ENCODE measurements around the gene C20orf202.
"Not testable (repeated sequence)": the region's sequence is repeated elsewhere in the genome, so short reads cannot be mapped to it uniquely, and the experiment has no call there.

The C20orf202 gene

DNA sequence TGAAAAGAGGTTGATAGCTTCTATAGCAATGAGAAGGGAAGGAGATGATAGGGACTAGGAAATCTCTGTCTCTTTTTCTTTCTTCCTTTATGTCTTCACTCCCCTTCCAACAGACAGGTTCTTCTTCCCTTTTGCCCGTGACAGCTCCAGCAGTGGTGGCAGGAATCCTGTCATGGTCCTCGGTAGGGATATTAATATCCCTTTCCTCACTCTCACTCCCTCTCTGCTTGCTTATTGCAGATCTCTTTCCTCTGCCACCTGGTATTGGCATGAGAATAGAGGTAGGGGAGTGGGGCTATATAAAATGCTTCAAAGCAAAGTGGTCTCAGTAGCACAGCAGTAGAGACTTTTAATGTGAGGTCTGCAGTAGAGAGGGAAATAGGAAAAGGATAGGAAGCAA lies 42.3 kb downstream of the C20orf202 start:
- TF ChIP-seq, protein P1, sequence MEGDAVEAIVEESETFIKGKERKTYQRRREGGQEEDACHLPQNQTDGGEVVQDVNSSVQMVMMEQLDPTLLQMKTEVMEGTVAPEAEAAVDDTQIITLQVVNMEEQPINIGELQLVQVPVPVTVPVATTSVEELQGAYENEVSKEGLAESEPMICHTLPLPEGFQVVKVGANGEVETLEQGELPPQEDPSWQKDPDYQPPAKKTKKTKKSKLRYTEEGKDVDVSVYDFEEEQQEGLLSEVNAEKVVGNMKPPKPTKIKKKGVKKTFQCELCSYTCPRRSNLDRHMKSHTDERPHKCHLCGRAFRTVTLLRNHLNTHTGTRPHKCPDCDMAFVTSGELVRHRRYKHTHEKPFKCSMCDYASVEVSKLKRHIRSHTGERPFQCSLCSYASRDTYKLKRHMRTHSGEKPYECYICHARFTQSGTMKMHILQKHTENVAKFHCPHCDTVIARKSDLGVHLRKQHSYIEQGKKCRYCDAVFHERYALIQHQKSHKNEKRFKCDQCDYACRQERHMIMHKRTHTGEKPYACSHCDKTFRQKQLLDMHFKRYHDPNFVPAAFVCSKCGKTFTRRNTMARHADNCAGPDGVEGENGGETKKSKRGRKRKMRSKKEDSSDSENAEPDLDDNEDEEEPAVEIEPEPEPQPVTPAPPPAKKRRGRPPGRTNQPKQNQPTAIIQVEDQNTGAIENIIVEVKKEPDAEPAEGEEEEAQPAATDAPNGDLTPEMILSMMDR (IDR thresholded peaks at IDR 0.05; ENCODE audit: control insufficient read depth, insufficient read depth, low read depth, low read length, missing control alignments): no peak
- DNase-seq (ENCODE audit: low read depth): no peak
- no peak overlapping the region for H3K4me3 ChIP-seq (ENCODE audit: control insufficient read depth, low read depth, low read length)

DNA sequence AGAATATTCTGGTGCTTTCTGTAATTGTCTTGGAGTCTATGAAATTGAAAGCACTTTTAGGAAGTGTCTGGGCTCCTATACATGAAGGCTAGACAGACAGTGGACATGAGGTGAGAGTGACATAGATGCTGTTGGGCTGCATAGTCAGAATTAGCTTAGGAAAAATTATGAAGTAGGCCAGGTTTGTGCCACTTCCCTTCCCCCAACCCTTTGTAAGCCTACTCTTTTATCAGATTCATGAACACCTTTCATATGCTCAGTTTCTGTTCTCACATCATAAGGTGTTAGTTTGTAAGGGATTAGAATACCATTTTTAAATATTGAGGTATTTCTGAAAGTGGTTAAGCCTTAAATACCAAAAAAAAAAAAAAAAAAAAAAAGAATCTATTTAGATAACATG lies 44.4 kb downstream of the C20orf202 start:
- TF ChIP-seq, protein P1 (IDR thresholded peaks at IDR 0.05; ENCODE audit: control insufficient read depth, insufficient read depth, low read depth, low read length, missing control alignments): no peak
- no peak overlapping the region for H3K4me3 ChIP-seq (ENCODE audit: control insufficient read depth, low read depth, low read length)
- no peak for DNase-seq (ENCODE audit: low read depth)

DNA sequence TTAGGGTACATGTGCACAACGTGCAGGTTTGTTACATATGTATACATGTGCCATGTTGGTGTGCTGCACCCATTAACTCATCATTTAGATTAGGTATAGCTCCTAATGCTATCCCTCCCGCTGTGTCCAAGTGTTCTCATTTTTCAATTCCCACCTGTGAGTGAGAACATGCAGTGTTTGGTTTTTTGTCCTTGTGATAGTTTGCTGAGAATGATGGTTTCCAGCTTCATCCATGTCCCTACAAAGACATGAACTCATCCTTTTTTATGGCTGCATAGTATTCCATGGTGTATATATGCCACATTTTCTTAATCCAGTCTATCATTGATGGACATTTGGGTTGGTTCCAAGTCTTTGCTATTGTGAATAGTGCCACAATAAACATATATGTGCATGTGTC lies 47.0 kb downstream of the C20orf202 start:
- DNase-seq (ENCODE audit: low read depth); H3K4me3 ChIP-seq (ENCODE audit: control insufficient read depth, low read depth, low read length): not testable (repeated sequence)

DNA sequence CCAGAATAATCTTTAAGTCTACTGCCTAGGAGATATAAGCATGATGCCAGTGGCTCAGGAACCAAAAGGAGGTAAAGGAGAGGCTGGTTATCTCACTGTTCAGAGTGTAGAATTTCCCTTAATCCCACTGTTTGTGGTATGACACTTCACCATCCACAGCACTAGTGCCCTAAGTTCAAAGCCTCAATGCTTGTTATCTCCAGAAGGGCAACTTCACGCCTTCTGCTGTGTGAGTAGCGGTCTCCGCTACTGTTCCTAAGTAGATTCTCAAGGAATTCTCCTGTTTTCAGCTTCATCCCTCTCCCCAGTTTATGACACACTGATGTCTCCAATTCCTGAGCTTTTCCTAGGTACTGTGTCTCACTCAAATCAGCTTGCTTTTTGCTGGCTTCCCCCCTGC lies 49.2 kb downstream of the C20orf202 start:
- H3K4me3 ChIP-seq (ENCODE audit: control insufficient read depth, low read depth, low read length): no peak overlapping the region
- TF ChIP-seq, protein P1 (IDR thresholded peaks at IDR 0.05; ENCODE audit: control insufficient read depth, insufficient read depth, low read depth, low read length, missing control alignments): no peak
- DNase-seq (ENCODE audit: low read depth): no peak

DNA sequence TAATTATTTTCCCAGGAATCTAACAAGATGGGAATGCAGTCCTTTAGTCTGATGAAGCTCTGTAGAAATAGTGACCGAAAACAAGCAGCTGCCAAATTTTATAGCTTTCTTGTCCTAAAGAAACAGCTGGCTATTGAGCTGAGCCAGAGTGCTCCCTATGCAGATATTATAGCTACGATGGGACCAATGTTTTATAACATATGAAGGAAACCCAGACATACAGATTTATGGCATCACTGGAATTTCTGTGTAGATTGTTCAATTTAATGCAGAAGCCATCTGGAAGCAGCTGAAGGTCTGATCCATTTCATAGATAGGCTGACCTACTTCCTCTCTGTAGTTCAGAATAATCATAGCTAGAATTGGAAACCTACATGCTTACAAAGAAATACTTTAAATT lies 51.0 kb downstream of the C20orf202 start:
- DNase-seq (ENCODE audit: low read depth): no peak

DNA sequence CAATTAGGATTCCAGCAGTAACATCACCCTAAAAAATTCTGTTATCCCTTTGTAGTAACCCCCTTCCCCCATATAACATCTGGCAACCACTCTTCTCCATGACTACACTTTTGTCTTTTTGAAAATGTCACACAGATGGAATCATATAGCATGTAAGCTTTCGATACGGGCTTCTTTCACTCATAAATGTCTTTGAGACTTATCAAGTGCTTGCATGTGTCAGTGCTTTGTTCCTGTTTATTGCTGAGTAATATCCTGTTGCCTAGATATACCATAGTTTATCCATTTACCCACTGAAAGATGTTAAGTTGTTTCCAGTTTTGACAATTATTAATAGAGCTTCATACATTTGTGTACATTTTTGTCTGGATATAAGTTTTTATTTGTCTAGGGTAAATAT lies 52.4 kb downstream of the C20orf202 start:
- DNase-seq (ENCODE audit: low read depth): no peak
- TF ChIP-seq, protein P1 (IDR thresholded peaks at IDR 0.05; ENCODE audit: control insufficient read depth, insufficient read depth, low read depth, low read length, missing control alignments): no peak
- no peak overlapping the region for H3K4me3 ChIP-seq (ENCODE audit: control insufficient read depth, low read depth, low read length)

More for the DNA sequence above, 51.0 kb downstream of the C20orf202 start:
- TF ChIP-seq, protein P1 (IDR thresholded peaks at IDR 0.05; ENCODE audit: control insufficient read depth, insufficient read depth, low read depth, low read length, missing control alignments): no peak
- H3K4me3 ChIP-seq (ENCODE audit: control insufficient read depth, low read depth, low read length): no peak overlapping the region

Data from AG09309 (cell line).